Activated gamma-delta T cell treated with Interleukin-2 at 50 U/mL for 16 hours (primary cell): ENCODE results near the gene PPM1N.

Experiments used
- DNase-seq: peaks from one replicate; pipeline ENCODE4 v3.0.0-alpha.2; 2020

PPM1N gene

GRCh38 chr19:45498411-45499195 lies at the start of gene PPM1N:
TSS of gene PPM1N (plus strand) at chr19:45498443. CDS start at chr19:45498473, 30 bp downstream.
- peak; percentile 69 for DNase-seq

GRCh38 chr19:45448887-45449299 lies 49.4 kb upstream of the PPM1N start:
- peak; percentile 21 for DNase-seq

- peak; percentile 36 for DNase-seq
These were observed 48.3 kb upstream of the PPM1N start for GRCh38 chr19:45450012-45450333.

GRCh38 chr19:45451131-45451849 lies 47.0 kb upstream of the PPM1N start:
- DNase-seq: peak; percentile 59

GRCh38 chr19:45451850-45452387 lies 46.3 kb upstream of the PPM1N start:
- DNase-seq: no peak

GRCh38 chr19:45455707-45456499 lies 42.3 kb upstream of the PPM1N start:
- DNase-seq: peak; percentile 68

GRCh38 chr19:45456500-45456815 lies 41.8 kb upstream of the PPM1N start:
- no peak for DNase-seq

GRCh38 chr19:45457776-45458175 lies 40.5 kb upstream of the PPM1N start:
- DNase-seq: no peak

GRCh38 chr19:45460807-45461347 lies 37.4 kb upstream of the PPM1N start:
- no peak for DNase-seq

GRCh38 chr19:45462174-45462573 lies 36.1 kb upstream of the PPM1N start:
- no peak for DNase-seq

- DNase-seq: no peak
These were observed 35.0 kb upstream of the PPM1N start for GRCh38 chr19:45463241-45463640.

GRCh38 chr19:45464274-45464673 lies 34.0 kb upstream of the PPM1N start:
- DNase-seq: no peak

- no peak for DNase-seq
These were observed 33.3 kb upstream of the PPM1N start for GRCh38 chr19:45464852-45465441.

- no peak for DNase-seq
These were observed 31.2 kb upstream of the PPM1N start for GRCh38 chr19:45467115-45467455.

GRCh38 chr19:45467456-45468158 lies 30.6 kb upstream of the PPM1N start, which contains the start of gene FOSB:
TSS of gene FOSB (plus strand) at chr19:45467996. CDS start at chr19:45468587, 591 bp downstream.
- DNase-seq: peak; percentile 93

GRCh38 chr19:45468159-45468651 lies 30.0 kb upstream of the PPM1N start:
- DNase-seq: peak; percentile 40

- DNase-seq: no peak
These were observed 29.5 kb upstream of the PPM1N start for GRCh38 chr19:45468803-45469131.

GRCh38 chr19:45469132-45469944 lies 28.9 kb upstream of the PPM1N start:
- DNase-seq: peak; percentile 90

- peak; percentile 24 for DNase-seq
These were observed 28.1 kb upstream of the PPM1N start for GRCh38 chr19:45469945-45470761.

- no peak for DNase-seq
These were observed 27.5 kb upstream of the PPM1N start for GRCh38 chr19:45470762-45471081.
